ENCODE measurements around the gene ZNF583. TPM values are rescaled to one million over a fixed set of nuclear protein-coding genes. Genes with fewer than 3 reads are reported as not detected.
A peak's percentile ranks its signal among the peaks of the same experiment; 100 is the strongest.

Gene ZNF583
- total RNA-seq, 1 donor from 2014 or later = 5.7 TPM

DNA sequence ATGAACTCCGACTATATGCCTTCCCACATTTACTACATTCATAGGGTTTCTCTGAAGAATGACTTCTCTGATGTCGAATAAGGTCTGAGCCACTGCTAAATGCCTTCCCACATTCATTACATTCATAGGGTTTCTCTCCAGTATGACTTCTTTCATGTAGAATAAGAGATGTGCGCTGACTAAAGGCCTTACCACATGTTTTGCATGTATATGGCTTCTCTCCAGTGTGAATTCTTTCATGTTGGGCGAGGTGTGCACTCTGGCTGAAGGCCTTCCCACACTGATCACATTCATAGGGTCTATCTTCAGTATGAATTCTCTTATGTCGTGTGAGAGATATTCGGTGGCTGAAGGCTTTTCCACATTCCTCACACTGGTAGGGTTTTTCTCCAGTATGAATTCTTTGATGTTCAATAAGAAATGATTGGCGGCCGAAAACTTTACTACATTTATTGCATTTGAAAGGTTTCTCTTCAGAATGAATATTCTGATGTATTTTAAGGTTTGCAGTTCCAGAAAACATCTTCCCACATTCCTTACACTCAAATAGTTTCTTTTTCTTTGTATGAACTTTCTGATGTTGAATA, 37.2 kb downstream of the ZNF583 start:
- TF ChIP-seq, protein P1, sequence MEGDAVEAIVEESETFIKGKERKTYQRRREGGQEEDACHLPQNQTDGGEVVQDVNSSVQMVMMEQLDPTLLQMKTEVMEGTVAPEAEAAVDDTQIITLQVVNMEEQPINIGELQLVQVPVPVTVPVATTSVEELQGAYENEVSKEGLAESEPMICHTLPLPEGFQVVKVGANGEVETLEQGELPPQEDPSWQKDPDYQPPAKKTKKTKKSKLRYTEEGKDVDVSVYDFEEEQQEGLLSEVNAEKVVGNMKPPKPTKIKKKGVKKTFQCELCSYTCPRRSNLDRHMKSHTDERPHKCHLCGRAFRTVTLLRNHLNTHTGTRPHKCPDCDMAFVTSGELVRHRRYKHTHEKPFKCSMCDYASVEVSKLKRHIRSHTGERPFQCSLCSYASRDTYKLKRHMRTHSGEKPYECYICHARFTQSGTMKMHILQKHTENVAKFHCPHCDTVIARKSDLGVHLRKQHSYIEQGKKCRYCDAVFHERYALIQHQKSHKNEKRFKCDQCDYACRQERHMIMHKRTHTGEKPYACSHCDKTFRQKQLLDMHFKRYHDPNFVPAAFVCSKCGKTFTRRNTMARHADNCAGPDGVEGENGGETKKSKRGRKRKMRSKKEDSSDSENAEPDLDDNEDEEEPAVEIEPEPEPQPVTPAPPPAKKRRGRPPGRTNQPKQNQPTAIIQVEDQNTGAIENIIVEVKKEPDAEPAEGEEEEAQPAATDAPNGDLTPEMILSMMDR (IDR thresholded peaks at IDR 0.05) = no peak
- Mint-ChIP-seq H3K36me3 (ENCODE audit: low read depth) (peaks cover 32% of the 10 kb centered on the region), H3K9me3 (peaks cover 51% of the 10 kb centered on the region), H3K27me3 (no peaks in the 10 kb centered on the region), H3K27ac (no peak overlapping the region), H3K4me3 (no peak overlapping the region), H3K4me1 (no peaks in the 10 kb centered on the region)
- CTCF ChIA-PET = no interaction called here
- POLR2A ChIA-PET = no interaction called here
- no peak for ATAC-seq (ENCODE audit: low read depth)
- no peak for DNase-seq
- intact Hi-C loops (cut with micrococcal nuclease) = no loop called here

DNA sequence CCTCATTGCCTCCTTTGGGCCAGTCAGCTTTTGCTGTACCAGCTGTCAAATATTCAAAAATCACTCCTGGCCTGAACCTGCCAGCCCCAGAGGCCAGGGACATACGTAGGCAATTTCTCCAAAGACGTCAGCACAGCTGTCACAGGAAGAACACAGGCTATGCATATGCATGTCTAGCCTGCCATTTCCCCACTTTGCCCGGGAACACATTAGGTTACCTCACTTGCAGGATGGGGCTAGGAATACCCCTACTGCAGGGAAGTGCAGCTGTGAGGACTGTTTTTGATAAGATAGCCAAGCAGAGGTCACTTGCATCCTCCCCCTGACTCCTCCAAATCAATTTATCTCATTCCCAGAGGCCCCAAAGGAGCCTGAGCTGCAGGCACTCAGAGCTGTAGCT, 70.2 kb downstream of the ZNF583 start:
- Mint-ChIP-seq H3K4me3 (no peak overlapping the region), H3K27me3 (peaks cover 8% of the 10 kb centered on the region), H3K36me3 (ENCODE audit: low read depth) (peaks cover 42% of the 10 kb centered on the region), H3K4me1 (peaks cover 19% of the 10 kb centered on the region), H3K9me3 (peaks cover 36% of the 10 kb centered on the region), H3K27ac (no peak overlapping the region)
- no peak for ATAC-seq (ENCODE audit: low read depth)
- POLR2A ChIA-PET = no interaction called here
- DNase-seq = no peak
- CTCF ChIA-PET = no interaction called here
- TF ChIP-seq, protein P1 (IDR thresholded peaks at IDR 0.05) = no peak
- intact Hi-C loops (cut with micrococcal nuclease) = no loop called here

DNA sequence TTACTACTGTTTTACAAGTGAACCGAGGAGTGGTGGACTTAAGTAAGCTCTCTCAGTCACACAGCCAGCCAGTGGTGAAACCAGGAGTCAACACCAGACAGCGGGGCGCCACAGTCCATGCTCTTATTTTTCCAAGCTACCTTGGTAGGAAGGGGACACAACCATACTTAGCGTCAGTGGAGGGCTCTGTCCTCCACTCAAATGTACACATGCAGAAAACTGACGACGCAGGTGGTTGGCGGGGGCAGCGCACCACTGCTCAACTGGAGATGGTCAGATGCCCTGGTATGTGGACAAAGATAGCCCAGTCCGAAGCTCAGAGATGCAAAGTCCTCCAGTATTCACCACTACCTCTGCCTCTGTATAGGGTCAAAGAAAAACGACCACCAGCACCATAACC, 72.0 kb downstream of the ZNF583 start:
- H3K9me3 Mint-ChIP-seq = peaks cover 43% of the 10 kb centered on the region
- H3K36me3 Mint-ChIP-seq (ENCODE audit: low read depth) = peaks cover 38% of the 10 kb centered on the region
- no peak overlapping the region for H3K4me3 Mint-ChIP-seq
- intact Hi-C loops (cut with micrococcal nuclease) = loop anchor here (5.0 kb wide), 1 partner anchor 196 kb away; the partner anchor contains the start of gene ZNF835
- ChIA-PET POLR2A (interaction anchor here (0.8 kb wide), 1 partner anchor 119 kb away, joined by 4 read pairs; the partner anchor contains the start of gene ZNF71), CTCF (no interaction called here)
- no peak for ATAC-seq (ENCODE audit: low read depth)
- TF ChIP-seq, protein P1 (IDR thresholded peaks at IDR 0.05) = no peak
- peak overlapping the region; percentile 96 for H3K27ac Mint-ChIP-seq
- H3K4me1 Mint-ChIP-seq = peaks cover 19% of the 10 kb centered on the region
- peaks cover 8% of the 10 kb centered on the region for H3K27me3 Mint-ChIP-seq
- DNase-seq = no peak

Other genes with a start within 250 kb of the ZNF583 start
- not detected in 2 replicates for gene GALP, start 228.3 kb upstream of the ZNF583 start, total RNA-seq
- not detected in 2 replicates for gene ZSCAN5B, start 206.5 kb upstream of the ZNF583 start, total RNA-seq
- gene ZSCAN5C, start 202.1 kb upstream of the ZNF583 start, total RNA-seq = not detected in 2 replicates
- gene EDDM13, start 131.6 kb upstream of the ZNF583 start, total RNA-seq = not detected in 2 replicates
- gene ZSCAN5A, start 89.5 kb upstream of the ZNF583 start, total RNA-seq = 14.0 and 17.8 TPM in 2 replicates
- 7.4 and 7.9 TPM in 2 replicates for gene ZNF582, start 10.8 kb upstream of the ZNF583 start, total RNA-seq
- 2.0 and 2.6 TPM in 2 replicates for gene ZNF667, start 73.0 kb downstream of the ZNF583 start, total RNA-seq
- 1.8 and 2.1 TPM in 2 replicates for gene ZNF471, start 103.5 kb downstream of the ZNF583 start, total RNA-seq
- 6.2 and 6.5 TPM in 2 replicates for gene ZFP28, start 134.6 kb downstream of the ZNF583 start, total RNA-seq
- gene ZNF470, start 163.1 kb downstream of the ZNF583 start, total RNA-seq = 5.9 and 6.4 TPM in 2 replicates
- 6.3 and 6.7 TPM in 2 replicates for gene ZNF71, start 191.0 kb downstream of the ZNF583 start, total RNA-seq
- not detected in 2 replicates for gene SMIM17, start 238.8 kb downstream of the ZNF583 start, total RNA-seq

Measured in activated B cell treated with CpG ODN at 0.5 μM for 24 hours (primary cell).